AG04450 (cell line): ENCODE measurements around the gene SAMD4A. TPM values are rescaled to one million over a fixed set of nuclear protein-coding genes. Genes with fewer than 3 reads are reported as not detected.

Experiments
- CTCF ChIA-PET: fragments of 300-600, 350-600 bp; formaldehyde crosslinking; extraction: SDS; loops from one replicate; lab custom pipeline; 2022; ENCODE audit warnings: antibody characterized with exemption, inconsistent platforms; lab: Charles Lee
- POLR2A ChIA-PET: fragments of 350-600 bp; formaldehyde crosslinking; extraction: SDS; loops from one replicate; lab custom pipeline; 2021; ENCODE audit warnings: antibody characterized with exemption, inconsistent platforms; lab: Yijun Ruan, JAX
- DNase-seq: peaks from one replicate; pipeline ENCODE4 v3.0.0-alpha.2; 2011; ENCODE audit warnings: low read depth, low spot score
- H3K27ac ChIP-seq: one replicate; pipeline ENCODE4 v1.5.1; 2012; ENCODE audit warnings: low read depth, low read length, control low read depth
- H3K27me3 ChIP-seq: one replicate; pipeline ENCODE4 v1.6.0; 2012; ENCODE audit warnings: low read length; ENCODE audit not compliant: control insufficient read depth, insufficient read depth
- H3K4me3 ChIP-seq: 2 replicates; pipeline ENCODE4 v1.5.1; 2011; ENCODE audit warnings: mild to moderate bottlenecking, low read depth, low read length, control low read depth
- H3K9me3 ChIP-seq: 2 replicates; pipeline ENCODE4 v1.5.1; 2012; ENCODE audit warnings: low read length; ENCODE audit not compliant: control insufficient read depth, insufficient read depth
- CTCF ChIP-seq: IDR thresholded peaks from 2 replicates; pipeline ENCODE4 v1.5.1; 2011; ENCODE audit warnings: low read depth, low read length, control low read depth, inconsistent platforms
- polyA plus RNA-seq: library from polyadenylated mRNA; depleted of rRNA; stranded (reverse); fragments of >200 nt; gene quantifications from 2 replicates; pipeline ENCODE4 v1.2.3, GENCODE V29; 2011

SAMD4A gene
- polyA plus RNA-seq, 1 experiment = 12.7 TPM

- POLR2A ChIA-PET = interaction anchor here (0.7 to 0.8 kb wide), 2 partner anchors 60 to 302 kb away, joined by 4 to 5 read pairs; no protein-coding TSS in a partner anchor
- Histone ChIP-seq H3K4me3 (no peak overlapping the region), H3K27ac (no peak overlapping the region), H3K9me3 (no peaks in the 10 kb centered on the region), H3K27me3 (no peaks in the 10 kb centered on the region)
- DNase-seq = no peak
- TF ChIP-seq CTCF = no peak
- CTCF ChIA-PET = interaction anchor here (1.0 kb wide), 1 partner anchor 78 kb away, joined by 3 read pairs; no protein-coding TSS in a partner anchor
Observed at GRCh38 chr14:54660604-54661111, 93.7 kb downstream of the SAMD4A start.

GRCh38 chr14:54662491-54663133 is 95.7 kb downstream of the SAMD4A start:
- ChIA-PET CTCF (interaction anchor here (0.6 to 0.9 kb wide), 2 partner anchors 13 to 28 kb away, joined by 4 read pairs; no protein-coding TSS in a partner anchor), POLR2A (no interaction called here)
- no peak for DNase-seq
- Histone ChIP-seq H3K9me3 (no peaks in the 10 kb centered on the region), H3K27me3 (no peaks in the 10 kb centered on the region), H3K27ac (no peak overlapping the region), H3K4me3 (no peak overlapping the region)
- no peak for TF ChIP-seq CTCF

- CTCF ChIA-PET = no interaction called here
- H3K9me3 ChIP-seq = no peaks in the 10 kb centered on the region
- H3K4me3 ChIP-seq = no peak overlapping the region
- no peak overlapping the region for H3K27ac ChIP-seq
- no peaks in the 10 kb centered on the region for H3K27me3 ChIP-seq
- POLR2A ChIA-PET = interaction anchor here (0.7 kb wide), 1 partner anchor 13 kb away, joined by 4 read pairs; no protein-coding TSS in a partner anchor
- DNase-seq = no peak
- no peak for TF ChIP-seq CTCF
Observed at GRCh38 chr14:54664961-54665360, 98.0 kb downstream of the SAMD4A start.

GRCh38 chr14:54665946-54666345 is 99.0 kb downstream of the SAMD4A start:
- no peak overlapping the region for H3K27ac ChIP-seq
- DNase-seq = no peak
- POLR2A ChIA-PET = interaction anchor here (0.7 kb wide), 1 partner anchor 40 kb away, joined by 3 read pairs; no protein-coding TSS in a partner anchor
- TF ChIP-seq CTCF = no peak
- CTCF ChIA-PET = interaction anchor here (1.5 kb wide), 1 partner anchor 84 kb away, joined by 3 read pairs; no protein-coding TSS in a partner anchor
- H3K9me3 ChIP-seq = no peaks in the 10 kb centered on the region
- no peak overlapping the region for H3K4me3 ChIP-seq
- H3K27me3 ChIP-seq = no peaks in the 10 kb centered on the region

- TF ChIP-seq CTCF = no peak
- no peak overlapping the region for H3K4me3 ChIP-seq
- no peak for DNase-seq
- POLR2A ChIA-PET = no interaction called here
- no peak overlapping the region for H3K27ac ChIP-seq
- no peaks in the 10 kb centered on the region for H3K9me3 ChIP-seq
- CTCF ChIA-PET = interaction anchor here (1.5 kb wide), 1 partner anchor 85 kb away, joined by 3 read pairs; no protein-coding TSS in a partner anchor
- no peaks in the 10 kb centered on the region for H3K27me3 ChIP-seq
Observed at GRCh38 chr14:54667026-54667744, 100.3 kb downstream of the SAMD4A start.
